Tibial nerve (tissue), 4 donors: Measurements from ENCODE around the gene PRAF2. TPM values are rescaled to one million over a fixed set of nuclear protein-coding genes. Genes with fewer than 3 reads are reported as not detected.

Experiments
- DNase-seq, 2 donors: peaks; one replicate each; pipeline ENCODE4 v3.0.0-alpha.2; 2019; ENCODE audit warnings: low spot score in 2 of 2
- H3K27ac ChIP-seq, 4 donors: fragments of 200-600 bp; sonication (generic) in 3 of 4; one replicate each; pipeline ENCODE4 v1.5.1; 2017 to 2019; ENCODE audit warnings: mild to moderate bottlenecking in 1 of 4
- H3K27me3 ChIP-seq, 2 donors: fragments of 200-600 bp; sonication (generic) in 1 of 2; one replicate each; pipeline versions ENCODE4 v1.5.1 to v1.6.0; 2017 to 2019
- H3K36me3 ChIP-seq, 3 donors: fragments of 200-600 bp; sonication (generic); one replicate each; pipeline ENCODE4 v1.5.1; 2018 to 2019
- H3K4me1 ChIP-seq, 4 donors: fragments of 200-600 bp; sonication (generic) in 3 of 4; one replicate each; pipeline ENCODE4 v1.5.1; 2017 to 2019
- H3K4me3 ChIP-seq, 4 donors: fragments of 200-600 bp; sonication (generic) in 3 of 4; one replicate each; pipeline ENCODE4 v1.5.1; 2017 to 2019; ENCODE audit warnings: mild to moderate bottlenecking in 1 of 4, moderate library complexity in 1 of 4
- H3K9me3 ChIP-seq, 4 donors: fragments of 200-600 bp; sonication (generic) in 3 of 4; one replicate each; pipeline ENCODE4 v1.5.1; 2017 to 2019
- CTCF ChIP-seq, 5 experiments: fragments of 200-600 bp in 3 of 5; fragments of 450-650 bp in 2 of 5; sonication (generic) in 3 of 5; IDR thresholded peaks; one replicate each; pipeline ENCODE4 v1.5.1; 2016 to 2019; ENCODE audit warnings: antibody characterized with exemption in 5 of 5, mild to moderate bottlenecking in 3 of 5, moderate library complexity in 2 of 5
- EP300 ChIP-seq, 2 donors: sonication (generic); formaldehyde crosslinking; IDR thresholded peaks; one replicate each; pipeline ENCODE4 v1.6.1; 2017; ENCODE audit warnings: antibody characterized with exemption in 2 of 2, mild to moderate bottlenecking in 1 of 2
- POLR2A ChIP-seq, 2 donors: fragments of 450-650 bp; IDR thresholded peaks; one replicate each; pipeline ENCODE4 v1.6.1; 2017; ENCODE audit warnings: antibody characterized with exemption in 2 of 2, mild to moderate bottlenecking in 2 of 2, moderate library complexity in 2 of 2
- WGBS, 2 donors: methylation state at CpG; one replicate each; pipeline ENCODE4 v1.1.5; 2018; 5-methylcytosine and 5-hydroxymethylcytosine counted together
- total RNA-seq, 4 donors: library from RNA; depleted of rRNA; stranded (reverse); fragments of >200 nt; gene quantifications; one replicate each; pipeline ENCODE4 v1.1.0, GENCODE V29; 2016

Gene PRAF2
- total RNA-seq, 4 donors from 2014 or later, result 16.5 to 28.8 (median 19.9) TPM

GRCh38 chrX:49100704-49101628, 27.2 kb upstream of the PRAF2 start:
- Histone ChIP-seq H3K4me1 (peaks cover 0 to 4% (median 0%) of the 10 kb centered on the region in 4 donors), H3K9me3 (no peaks in the 10 kb centered on the region), H3K4me3 (peak overlapping the region; percentile 38 to 72 (median 57)), H3K36me3 (no peaks in the 10 kb centered on the region), H3K27ac (peak overlapping the region in 3 of 4 donors; percentile 70 to 81 (median 75)), H3K27me3 (no peaks in the 10 kb centered on the region)
- 35% methylated on average over 62 of the region's 74 CpGs; no CpG with 5 or more reads in 1 of the 2 donors for WGBS, 2 donors
- peak; percentile 79 to 81 for DNase-seq
- TF ChIP-seq CTCF (IDR thresholded peaks at IDR 0.05), result peak in 1 of 5 experiments; percentile 39
- TF ChIP-seq EP300 (IDR thresholded peaks at IDR 0.05), result peak in 1 of 2 donors; percentile 63
- TF ChIP-seq POLR2A (IDR thresholded peaks at IDR 0.05), result peak in 1 of 2 donors; percentile 56

DNA sequence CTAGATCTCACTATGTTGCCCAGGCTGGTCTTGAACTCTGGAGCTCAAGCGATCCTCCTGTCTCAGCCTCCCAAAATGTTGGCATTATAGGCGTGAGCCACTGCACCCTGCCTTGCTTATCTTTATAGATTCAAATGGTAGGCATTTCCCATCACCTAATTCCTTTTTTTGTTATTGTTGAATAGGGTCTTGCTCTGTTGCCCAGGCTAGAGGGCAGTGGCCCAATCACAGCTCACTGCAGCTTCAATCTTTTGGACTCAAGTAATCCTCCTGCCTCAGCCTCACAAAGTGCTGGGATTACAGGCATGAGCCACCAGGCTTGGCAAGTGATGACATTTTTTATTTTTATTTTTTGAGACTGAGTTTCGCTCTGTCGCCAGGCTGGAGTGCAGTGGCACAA, 22.6 kb upstream of the PRAF2 start:
- no peak overlapping the region for H3K4me3 ChIP-seq
- H3K27ac ChIP-seq, result no peak overlapping the region
- TF ChIP-seq CTCF (IDR thresholded peaks at IDR 0.05), result no peak
- H3K36me3 ChIP-seq, result no peaks in the 10 kb centered on the region
- WGBS, 2 donors, result 96 to 97% methylated on average over 4 of the region's 4 CpGs
- no peak for DNase-seq
- no peaks in the 10 kb centered on the region for H3K9me3 ChIP-seq
- H3K4me1 ChIP-seq, result no peaks in the 10 kb centered on the region
- no peaks in the 10 kb centered on the region for H3K27me3 ChIP-seq

DNA sequence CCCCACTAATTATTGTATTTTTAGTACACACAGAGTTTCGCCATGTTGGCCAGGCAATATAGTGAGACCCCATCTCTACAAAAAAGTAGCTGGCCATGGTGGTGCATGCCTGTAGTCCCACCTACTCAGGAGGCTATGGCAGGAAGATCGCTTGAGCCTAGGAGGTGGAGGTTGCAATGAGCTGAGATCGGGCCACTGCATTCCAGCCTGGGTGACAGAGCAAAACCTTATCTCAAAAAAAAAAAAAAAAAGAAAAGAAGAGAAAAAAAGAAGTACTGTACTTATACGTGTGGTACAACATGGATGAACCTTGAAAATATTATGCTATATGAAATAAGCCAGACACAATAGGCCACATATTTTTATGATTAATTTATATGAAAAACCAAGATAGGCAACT, 15.8 kb upstream of the PRAF2 start:
- Histone ChIP-seq H3K27me3 (no peaks in the 10 kb centered on the region), H3K4me3 (no peak overlapping the region), H3K36me3 (no peaks in the 10 kb centered on the region), H3K9me3 (no peaks in the 10 kb centered on the region), H3K4me1 (no peaks in the 10 kb centered on the region), H3K27ac (no peak overlapping the region)
- no peak for DNase-seq
- 77 to 81% methylated on average over 4 of the region's 4 CpGs for WGBS, 2 donors
- no peak for TF ChIP-seq EP300 (IDR thresholded peaks at IDR 0.05)
- TF ChIP-seq CTCF (IDR thresholded peaks at IDR 0.05), result no peak
- no peak for TF ChIP-seq POLR2A (IDR thresholded peaks at IDR 0.05)

DNA sequence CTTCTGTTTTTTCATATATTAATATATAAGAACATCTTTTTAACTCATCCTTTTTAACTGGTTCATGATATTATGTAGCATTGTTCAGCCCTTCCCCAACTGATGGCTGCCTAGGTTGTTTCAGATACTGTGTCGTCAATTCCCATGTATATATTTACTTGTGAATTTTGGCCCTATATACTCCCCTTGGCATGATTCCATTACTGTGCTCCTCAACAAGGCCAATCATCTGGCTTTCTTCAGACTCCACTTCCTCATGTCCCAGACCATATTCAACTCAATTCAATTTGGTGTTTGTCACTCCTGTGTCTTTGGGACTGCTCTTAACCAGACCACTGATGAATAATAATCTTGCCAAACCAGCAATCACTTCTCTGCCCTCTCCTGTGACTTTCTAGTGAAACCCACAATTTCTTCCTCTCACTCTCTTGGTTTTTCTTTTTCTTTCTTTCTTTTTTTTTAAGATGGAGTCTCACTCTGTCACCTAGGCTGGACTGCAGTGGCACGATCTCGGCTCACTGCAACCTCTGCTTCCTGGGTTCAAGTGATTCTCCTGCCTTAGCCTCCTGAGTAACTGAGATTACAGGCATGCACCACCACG, 8.6 kb upstream of the PRAF2 start:
- peaks cover 0 to 13% (median 3%) of the 10 kb centered on the region in 4 donors for H3K4me1 ChIP-seq
- 77 to 78% methylated on average over 4 of the region's 4 CpGs for WGBS, 2 donors

More for the DNA sequence above, 8.6 kb upstream of the PRAF2 start:
- Histone ChIP-seq H3K36me3 (peaks cover 0 to 9% (median 0%) of the 10 kb centered on the region in 3 donors), H3K27ac (no peak overlapping the region), H3K27me3 (no peaks in the 10 kb centered on the region), H3K9me3 (no peaks in the 10 kb centered on the region), H3K4me3 (no peak overlapping the region)
- no peak for DNase-seq
- TF ChIP-seq CTCF (IDR thresholded peaks at IDR 0.05) (no peak), POLR2A (IDR thresholded peaks at IDR 0.05) (no peak), EP300 (IDR thresholded peaks at IDR 0.05) (no peak)
